ENCODE results near the gene PDPR.
A peak's percentile ranks its signal among the peaks of the same experiment; 100 is the strongest.
"Not testable (repeated sequence)": the region's sequence is repeated elsewhere in the genome, so short reads cannot be mapped to it uniquely, and the experiment has no call there.

The PDPR gene

GRCh38 chr16:70113982-70114826, at the start of gene PDPR:
Gene PDPR (plus strand): TSS chr16:70114332. CDS start chr16:70120493, 6,161 bp downstream.
- DNase-seq (ENCODE audit: extremely low spot score, insufficient read length, low read depth) (peak; percentile 64), FAIRE-seq (peak; percentile 94)

GRCh38 chr16:70064841-70065370, 49.2 kb upstream of the PDPR start:
- DNase-seq (ENCODE audit: extremely low spot score, insufficient read length, low read depth); FAIRE-seq: not testable (repeated sequence)

GRCh38 chr16:70065376-70065745, 48.8 kb upstream of the PDPR start:
- not testable (repeated sequence) for FAIRE-seq; DNase-seq (ENCODE audit: extremely low spot score, insufficient read length, low read depth)

GRCh38 chr16:70065746-70066658, 48.1 kb upstream of the PDPR start:
- DNase-seq (ENCODE audit: extremely low spot score, insufficient read length, low read depth): peak; percentile 85
- peak; percentile 79 for FAIRE-seq

- not testable (repeated sequence) for FAIRE-seq; DNase-seq (ENCODE audit: extremely low spot score, insufficient read length, low read depth)
Measured at GRCh38 chr16:70066751-70067150, 47.4 kb upstream of the PDPR start.

- FAIRE-seq; DNase-seq (ENCODE audit: extremely low spot score, insufficient read length, low read depth): not testable (repeated sequence)
Measured at GRCh38 chr16:70079081-70079480, 35.1 kb upstream of the PDPR start.

GRCh38 chr16:70081219-70081618, 32.9 kb upstream of the PDPR start:
- not testable (repeated sequence) for FAIRE-seq; DNase-seq (ENCODE audit: extremely low spot score, insufficient read length, low read depth)

GRCh38 chr16:70083931-70084330, 30.2 kb upstream of the PDPR start:
- not testable (repeated sequence) for FAIRE-seq; DNase-seq (ENCODE audit: extremely low spot score, insufficient read length, low read depth)

GRCh38 chr16:70088160-70088559, 26.0 kb upstream of the PDPR start:
- not testable (repeated sequence) for DNase-seq (ENCODE audit: extremely low spot score, insufficient read length, low read depth); FAIRE-seq

GRCh38 chr16:70088877-70089276, 25.3 kb upstream of the PDPR start:
- not testable (repeated sequence) for DNase-seq (ENCODE audit: extremely low spot score, insufficient read length, low read depth); FAIRE-seq

- DNase-seq (ENCODE audit: extremely low spot score, insufficient read length, low read depth); FAIRE-seq: not testable (repeated sequence)
Measured at GRCh38 chr16:70089289-70089688, 24.8 kb upstream of the PDPR start.

GRCh38 chr16:70091104-70091503, 23.0 kb upstream of the PDPR start:
- DNase-seq (ENCODE audit: extremely low spot score, insufficient read length, low read depth); FAIRE-seq: not testable (repeated sequence)

GRCh38 chr16:70094096-70094495, 20.0 kb upstream of the PDPR start:
- FAIRE-seq: not testable (repeated sequence)

GRCh38 chr16:70109583-70110279, 4.4 kb upstream of the PDPR start:
- not testable (repeated sequence) for DNase-seq (ENCODE audit: extremely low spot score, insufficient read length, low read depth); FAIRE-seq

More at GRCh38 chr16:70094096-70094495, 20.0 kb upstream of the PDPR start:
- DNase-seq (ENCODE audit: extremely low spot score, insufficient read length, low read depth): not testable (repeated sequence)

- not testable (repeated sequence) for DNase-seq (ENCODE audit: extremely low spot score, insufficient read length, low read depth); FAIRE-seq
Measured at GRCh38 chr16:70112162-70112561, 2.0 kb upstream of the PDPR start.

- DNase-seq (ENCODE audit: extremely low spot score, insufficient read length, low read depth); FAIRE-seq: not testable (repeated sequence)
Measured at GRCh38 chr16:70113599-70113981, 542 bp upstream of the PDPR start.

- FAIRE-seq; DNase-seq (ENCODE audit: extremely low spot score, insufficient read length, low read depth): not testable (repeated sequence)
Measured at GRCh38 chr16:70118354-70118753, 4.2 kb downstream of the PDPR start.

- FAIRE-seq; DNase-seq (ENCODE audit: extremely low spot score, insufficient read length, low read depth): not testable (repeated sequence)
Measured at GRCh38 chr16:70118776-70119175, 4.6 kb downstream of the PDPR start.

- FAIRE-seq; DNase-seq (ENCODE audit: extremely low spot score, insufficient read length, low read depth): not testable (repeated sequence)
Measured at GRCh38 chr16:70120398-70120797, 6.3 kb downstream of the PDPR start.
